HepG2 (cell line): ENCODE data around the gene KLHL17. TPM values are rescaled to one million over a fixed set of nuclear protein-coding genes. Genes with fewer than 3 reads are reported as not detected.

ENCODE experiments used
- CENPX ChIP-seq: sonication (generic); formaldehyde crosslinking; IDR thresholded peaks from 2 replicates; pipeline ENCODE4 v1.9.0; 2021; ENCODE audit warnings: mild to moderate bottlenecking, missing genetic modification reagents, moderate library complexity
- EEA1 ChIP-seq: sonication (generic); formaldehyde crosslinking; IDR thresholded peaks from 2 replicates; pipeline ENCODE4 v1.5.1; 2020; ENCODE audit warnings: mild to moderate bottlenecking, missing genetic modification reagents, borderline replicate concordance
- ETV5 ChIP-seq: IDR thresholded peaks from 2 replicates; pipeline ENCODE4 v1.6.1; 2018; ENCODE audit warnings: missing biosample characterization, missing genetic modification reagents, inconsistent platforms, borderline replicate concordance
- FOXK1 ChIP-seq: sonication (generic); formaldehyde crosslinking; IDR thresholded peaks from 2 replicates; pipeline ENCODE4 v1.4.0; 2020; ENCODE audit warnings: low read depth, missing genetic modification reagents, borderline replicate concordance
- HNRNPLL ChIP-seq: fragments of 200-400 bp; formaldehyde crosslinking; IDR thresholded peaks from 2 replicates; pipeline ENCODE4 v1.6.1; 2017; ENCODE audit warnings: mild to moderate bottlenecking, low read depth, low read length; ENCODE audit not compliant: poor library complexity, severe bottlenecking
- HOXA7 ChIP-seq: sonication (generic); formaldehyde crosslinking; IDR thresholded peaks from 2 replicates; pipeline ENCODE4 v1.8.1; 2022; ENCODE audit warnings: mild to moderate bottlenecking, missing genetic modification reagents, moderate library complexity
- IRX3 ChIP-seq: sonication (generic); formaldehyde crosslinking; IDR thresholded peaks from 2 replicates; pipeline ENCODE4 v1.8.1; 2023; ENCODE audit warnings: mild to moderate bottlenecking, low read depth, missing genetic modification reagents, borderline replicate concordance
- KDM5B ChIP-seq: sonication (generic); formaldehyde crosslinking; IDR thresholded peaks from 2 replicates; pipeline ENCODE4 v1.4.0; 2020; ENCODE audit warnings: missing genetic modification reagents, mild to moderate bottlenecking, borderline replicate concordance
- MIER2 ChIP-seq: IDR thresholded peaks from 2 replicates; pipeline ENCODE4 v1.6.1; 2016; ENCODE audit warnings: missing biosample characterization, missing genetic modification reagents
- MXD4 ChIP-seq: IDR thresholded peaks from 2 replicates; pipeline ENCODE4 v1.6.1; 2016; ENCODE audit warnings: mild to moderate bottlenecking, missing biosample characterization, missing genetic modification reagents
- NFYB ChIP-seq: sonication (generic); formaldehyde crosslinking; IDR thresholded peaks from 2 replicates; pipeline ENCODE4 v1.4.0; 2020; ENCODE audit warnings: missing genetic modification reagents
- NRL ChIP-seq: sonication (generic); formaldehyde crosslinking; IDR thresholded peaks from 2 replicates; pipeline ENCODE4 v1.5.0; 2020; ENCODE audit warnings: missing genetic modification reagents, mild to moderate bottlenecking, moderate library complexity, borderline replicate concordance
- RBAK ChIP-seq: sonication (generic); formaldehyde crosslinking; IDR thresholded peaks from 2 replicates; pipeline ENCODE4 v1.5.1; 2020; ENCODE audit warnings: mild to moderate bottlenecking, missing genetic modification reagents
- SALL2 ChIP-seq: sonication (generic); formaldehyde crosslinking; IDR thresholded peaks from 2 replicates; pipeline ENCODE4 v1.8.1; 2023; ENCODE audit warnings: mild to moderate bottlenecking, missing genetic modification reagents, inconsistent platforms
- SMAD9 ChIP-seq: sonication (generic); formaldehyde crosslinking; IDR thresholded peaks from 2 replicates; pipeline ENCODE4 v1.5.1; 2020; ENCODE audit warnings: mild to moderate bottlenecking, missing genetic modification reagents
- SOX13 ChIP-seq, 3 experiments: fragments of 450-650 bp in 1 of 3; sonication (generic) in 1 of 3; formaldehyde crosslinking in 1 of 3; IDR thresholded peaks in 2 of 3; conservative IDR thresholded peaks in 1 of 3; 2 replicates each; pipeline versions ENCODE4 v1.5.0 to v1.6.1; 2016 to 2020; ENCODE audit warnings: antibody characterized with exemption in 1 of 3, mild to moderate bottlenecking in 1 of 3, missing compliant biosample characterization in 1 of 3, missing genetic modification reagents in 1 of 3, moderate library complexity in 1 of 3
- STAG1 ChIP-seq: sonication (generic); formaldehyde crosslinking; IDR thresholded peaks from 2 replicates; pipeline ENCODE4 v1.4.0; 2020; ENCODE audit warnings: missing genetic modification reagents
- SUZ12 ChIP-seq: fragments of 150-350 bp; IDR thresholded peaks from 2 replicates; pipeline ENCODE4 v1.6.1; 2014; ENCODE audit warnings: low read depth, low read length
- ZFAT ChIP-seq: sonication (generic); formaldehyde crosslinking; conservative IDR thresholded peaks from 2 replicates; pipeline ENCODE4 v1.8.1; 2023; ENCODE audit warnings: missing genetic modification reagents, inconsistent platforms
- ZNF136 ChIP-seq: sonication (generic); formaldehyde crosslinking; IDR thresholded peaks from 2 replicates; pipeline ENCODE4 v1.8.1; 2022; ENCODE audit warnings: low read depth, mild to moderate bottlenecking, moderate library complexity, missing genetic modification reagents
- ZNF20 ChIP-seq: sonication (generic); formaldehyde crosslinking; IDR thresholded peaks from 2 replicates; pipeline ENCODE4 v1.4.0; 2020; ENCODE audit warnings: mild to moderate bottlenecking, moderate library complexity, missing genetic modification reagents
- ZNF34 ChIP-seq: sonication (generic); formaldehyde crosslinking; IDR thresholded peaks from 2 replicates; pipeline ENCODE4 v1.4.0; 2020; ENCODE audit warnings: mild to moderate bottlenecking, missing genetic modification reagents, borderline replicate concordance
- ZNF367 ChIP-seq: sonication (generic); formaldehyde crosslinking; IDR thresholded peaks from 2 replicates; pipeline ENCODE4 v1.4.0; 2020; ENCODE audit warnings: missing genetic modification reagents, borderline replicate concordance
- ZNF615 ChIP-seq: sonication (generic); formaldehyde crosslinking; IDR thresholded peaks from 2 replicates; pipeline ENCODE4 v1.5.0; 2020; ENCODE audit warnings: mild to moderate bottlenecking, missing genetic modification reagents, borderline replicate concordance
- ZSCAN29 ChIP-seq: sonication (generic); formaldehyde crosslinking; conservative IDR thresholded peaks from 2 replicates; pipeline ENCODE4 v1.4.0; 2020; ENCODE audit warnings: mild to moderate bottlenecking, missing genetic modification reagents
- ZSCAN30 ChIP-seq: sonication (generic); formaldehyde crosslinking; IDR thresholded peaks from 2 replicates; pipeline ENCODE4 v1.5.0; 2020; ENCODE audit warnings: mild to moderate bottlenecking, missing genetic modification reagents
- polyA plus RNA-seq, 8 experiments: library from polyadenylated mRNA; depleted of rRNA in 3 of 8; stranded (reverse) in 7 of 8; unstranded in 1 of 8; fragments of >200 nt; fragmentation: Illumina TruSeq in 4 of 8; extraction: Trizol in 4 of 8; gene quantifications; 2 replicates each; pipeline versions ENCODE4 v1.2.1 to v1.2.3, GENCODE V29; 2011 to 2016; ENCODE audit warnings: low read depth in 4 of 8, missing spikeins in 1 of 8, mixed read lengths in 1 of 8; ENCODE audit not compliant: insufficient read depth in 1 of 8
- total RNA-seq, 5 experiments: library from RNA; depleted of rRNA; stranded (reverse); fragments of >200 nt; fragmentation: Illumina TruSeq; extraction: Trizol; gene quantifications; 2 replicates each; pipeline ENCODE4 v1.2.3, GENCODE V29; 2016; ENCODE audit warnings: low read depth in 1 of 5
- TF ChIP-seq, protein P1 (sequence below): sonication (generic); IDR thresholded peaks from 2 replicates; pipeline ENCODE4 v1.6.1; 2016; ENCODE audit warnings: low read depth, borderline replicate concordance

The KLHL17 gene
- total and polyA plus RNA-seq, 2 of the 13 experiments (the other 11 are each of a cell fraction or from before 2014, with no cell fraction given), result 9.3 to 24.7 TPM

DNA sequence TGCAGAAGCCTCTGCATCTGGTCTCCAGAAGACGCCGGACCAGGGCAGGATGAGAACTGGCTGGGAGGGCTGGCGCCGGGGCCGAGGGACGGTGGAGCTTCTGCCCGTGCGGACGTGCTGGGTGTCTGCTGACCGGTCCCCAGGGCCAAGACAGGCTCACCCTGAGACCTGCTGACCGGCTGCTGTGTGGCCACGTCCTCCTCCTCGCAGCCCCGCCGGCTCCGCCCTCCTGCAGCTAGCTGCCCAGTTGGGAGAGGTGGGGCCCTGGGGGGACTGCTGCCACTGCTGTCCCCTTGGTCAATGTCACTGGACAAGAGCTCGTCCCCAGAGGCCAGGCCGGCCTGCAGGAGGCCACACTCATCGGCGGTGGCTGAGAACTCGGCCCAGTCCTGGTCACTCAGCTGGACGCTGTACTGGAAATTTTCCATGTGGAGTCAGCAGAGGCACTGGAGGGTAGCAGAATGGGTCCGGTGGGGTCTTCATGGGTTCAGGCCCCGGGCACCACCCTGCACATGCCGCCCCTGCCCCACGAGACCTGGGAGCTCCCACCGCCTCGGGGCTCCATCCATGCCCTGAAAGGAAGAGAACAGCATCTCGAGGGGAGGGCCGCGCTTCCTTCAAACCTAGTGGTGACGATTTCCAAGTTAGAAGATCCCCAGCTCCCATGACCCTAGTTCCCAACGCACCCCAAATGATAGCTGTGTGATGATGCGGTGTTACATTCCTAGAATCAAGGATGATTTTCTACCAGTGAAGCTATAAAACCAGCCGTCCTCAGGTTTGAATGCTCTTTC, 20.4 kb downstream of the KLHL17 start (continued):
- no peak for TF ChIP-seq ZNF615 (CRISPR knock-in tag)
- peak; percentile 38 for TF ChIP-seq HNRNPLL
- no peak for TF ChIP-seq SUZ12
- no peak for TF ChIP-seq EEA1 (CRISPR knock-in tag)
- TF ChIP-seq RBAK (CRISPR knock-in tag), result no peak
- no peak for TF ChIP-seq CENPX
- no peak for TF ChIP-seq SOX13 (IDR thresholded peaks at IDR 0.05)
- TF ChIP-seq SOX13 (CRISPR knock-in tag; conservative IDR thresholded peaks at IDR 0.05 in 1 of 2, IDR thresholded peaks at IDR 0.05 in 1 of 2), result 0 out of 4 replicates have a peak, but pooled peaks of 1 of the 2 experiments have one; percentile 3
- no peak for TF ChIP-seq MXD4 (CRISPR knock-in tag)
- no peak for TF ChIP-seq ZNF367
- TF ChIP-seq NFYB (CRISPR knock-in tag), result no peak
- TF ChIP-seq KDM5B, result no peak
- TF ChIP-seq HOXA7 (CRISPR knock-in tag), result no peak
- TF ChIP-seq ZSCAN30 (CRISPR knock-in tag), result no peak
- TF ChIP-seq IRX3 (CRISPR knock-in tag), result no peak
- no peak for TF ChIP-seq ZNF136
- TF ChIP-seq MIER2 (CRISPR knock-in tag), result no peak
- no peak for TF ChIP-seq ZNF20 (CRISPR knock-in tag)
- no peak for TF ChIP-seq STAG1 (CRISPR knock-in tag)
- no peak for TF ChIP-seq ZFAT (CRISPR knock-in tag)
- no peak for TF ChIP-seq SALL2 (CRISPR knock-in tag)
- TF ChIP-seq NRL (CRISPR knock-in tag), result no peak
- TF ChIP-seq ETV5 (CRISPR knock-in tag), result peak; percentile 7; the same call in 1 of the 2 replicates
- no peak for TF ChIP-seq SMAD9 (CRISPR knock-in tag)
- TF ChIP-seq, protein P1, sequence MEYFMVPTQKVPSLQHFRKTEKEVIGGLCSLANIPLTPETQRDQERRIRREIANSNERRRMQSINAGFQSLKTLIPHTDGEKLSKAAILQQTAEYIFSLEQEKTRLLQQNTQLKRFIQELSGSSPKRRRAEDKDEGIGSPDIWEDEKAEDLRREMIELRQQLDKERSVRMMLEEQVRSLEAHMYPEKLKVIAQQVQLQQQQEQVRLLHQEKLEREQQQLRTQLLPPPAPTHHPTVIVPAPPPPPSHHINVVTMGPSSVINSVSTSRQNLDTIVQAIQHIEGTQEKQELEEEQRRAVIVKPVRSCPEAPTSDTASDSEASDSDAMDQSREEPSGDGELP, result peak; percentile 20; the same call in 1 of the 2 replicates
- no peak for TF ChIP-seq FOXK1 (CRISPR knock-in tag)
- TF ChIP-seq ZSCAN29 (CRISPR knock-in tag), result peak; percentile 98
- TF ChIP-seq ZNF34 (CRISPR knock-in tag), result no peak
